ENCODE results near the gene RAPGEF1. TPM values are rescaled to one million over a fixed set of nuclear protein-coding genes. Genes with fewer than 3 reads are reported as not detected.
A peak's percentile ranks its signal among the peaks of the same experiment; 100 is the strongest.

Gene RAPGEF1
- total RNA-seq, 1 donor = 33.7 TPM

GRCh38 chr9:131590907-131591844, 148.7 kb downstream of the RAPGEF1 start:
- peak; percentile 75 for DNase-seq (ENCODE audit: low read depth)
- H3K4me3 ChIP-seq (ENCODE audit: low read depth, low read length) = no peak overlapping the region
- TF ChIP-seq CTCF (IDR thresholded peaks at IDR 0.05; ENCODE audit: insufficient read depth, low read length) = peak; percentile 85

DNA sequence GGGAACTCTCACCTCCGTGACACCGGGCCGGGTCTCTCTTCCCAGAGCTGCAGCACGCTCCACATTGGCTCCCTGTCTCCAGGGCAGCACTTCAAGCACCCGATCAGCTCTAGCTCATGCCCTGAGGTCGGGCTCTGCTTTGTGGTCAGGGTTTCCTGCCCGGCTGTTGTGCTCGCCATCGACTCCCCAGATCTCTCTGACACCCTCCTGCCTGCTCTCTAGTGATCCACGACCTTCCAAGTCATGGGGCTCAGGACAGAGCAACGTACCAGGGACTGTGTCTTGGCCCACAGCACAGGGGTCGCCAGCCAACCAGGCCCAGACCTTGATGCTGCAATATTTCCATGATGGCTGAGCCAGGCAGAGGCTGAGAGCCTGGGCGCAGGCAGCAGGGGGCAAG, 149.4 kb downstream of the RAPGEF1 start:
- H3K4me3 ChIP-seq (ENCODE audit: low read depth, low read length) = no peak overlapping the region
- DNase-seq (ENCODE audit: low read depth) = no peak
- no peak for TF ChIP-seq CTCF (IDR thresholded peaks at IDR 0.05; ENCODE audit: insufficient read depth, low read length)

- TF ChIP-seq CTCF (IDR thresholded peaks at IDR 0.05; ENCODE audit: insufficient read depth, low read length) = no peak
- DNase-seq (ENCODE audit: low read depth) = no peak
- H3K4me3 ChIP-seq (ENCODE audit: low read depth, low read length) = no peak overlapping the region
Measured at GRCh38 chr9:131589993-131590392, 149.9 kb downstream of the RAPGEF1 start.

DNA sequence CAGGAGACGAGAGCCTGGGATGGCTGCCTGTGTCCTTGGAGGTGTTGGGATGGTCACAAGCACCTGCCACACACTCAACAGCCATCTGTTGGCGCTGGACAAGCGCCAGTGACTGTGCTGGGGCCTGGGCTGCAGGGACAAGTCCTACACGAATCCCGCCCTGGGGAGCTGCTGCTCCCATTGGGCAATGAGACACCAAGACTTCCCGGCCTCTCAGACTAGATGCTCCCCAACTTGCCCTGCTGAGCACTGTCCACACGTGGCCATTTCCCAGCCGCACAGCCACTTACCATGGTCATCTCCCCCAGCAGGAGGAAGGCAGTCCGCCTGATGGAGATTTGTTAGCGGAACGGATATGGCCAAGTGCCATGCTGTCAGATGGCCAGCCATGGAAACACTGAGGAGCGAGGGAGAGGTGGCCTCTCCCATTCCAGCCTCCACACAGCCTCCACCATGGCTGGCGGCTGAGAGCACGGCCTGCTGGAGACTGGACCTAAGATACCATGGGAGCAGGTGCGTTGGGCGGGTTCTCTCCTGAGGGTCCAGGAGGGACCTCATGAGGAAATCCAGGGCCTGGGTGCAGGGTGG, 150.7 kb downstream of the RAPGEF1 start:
- TF ChIP-seq CTCF (IDR thresholded peaks at IDR 0.05; ENCODE audit: insufficient read depth, low read length) = no peak
- no peak overlapping the region for H3K4me3 ChIP-seq (ENCODE audit: low read depth, low read length)
- DNase-seq (ENCODE audit: low read depth) = no peak

- no peak for TF ChIP-seq CTCF (IDR thresholded peaks at IDR 0.05; ENCODE audit: insufficient read depth, low read length)
- no peak overlapping the region for H3K4me3 ChIP-seq (ENCODE audit: low read depth, low read length)
- no peak for DNase-seq (ENCODE audit: low read depth)
Measured at GRCh38 chr9:131588396-131588795, 151.5 kb downstream of the RAPGEF1 start.

DNA sequence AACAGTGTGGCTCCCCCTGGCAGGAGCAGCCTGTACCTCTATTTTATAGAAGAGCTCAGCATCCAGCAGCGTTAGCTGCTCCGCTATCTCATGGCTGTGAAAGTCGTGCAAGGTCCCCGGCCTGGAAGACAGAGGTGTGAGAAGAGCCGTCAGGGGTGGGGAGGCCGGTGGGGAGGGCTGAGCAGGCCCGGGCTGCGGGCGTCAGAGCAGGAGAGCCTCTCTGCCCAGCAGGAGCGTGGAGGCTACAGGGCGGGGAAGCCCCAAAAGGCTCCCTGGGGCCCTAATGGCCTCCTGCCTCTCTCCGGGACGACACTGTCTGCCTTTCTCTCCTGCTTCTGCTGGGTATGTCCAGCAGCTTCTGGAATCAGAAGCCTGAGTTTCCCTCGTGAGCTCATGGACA, 152.0 kb downstream of the RAPGEF1 start:
- TF ChIP-seq CTCF (IDR thresholded peaks at IDR 0.05; ENCODE audit: insufficient read depth, low read length) = no peak
- no peak overlapping the region for H3K4me3 ChIP-seq (ENCODE audit: low read depth, low read length)
- DNase-seq (ENCODE audit: low read depth) = no peak
